ENCODE measurements around the gene CH25H.

Gene CH25H

DNA sequence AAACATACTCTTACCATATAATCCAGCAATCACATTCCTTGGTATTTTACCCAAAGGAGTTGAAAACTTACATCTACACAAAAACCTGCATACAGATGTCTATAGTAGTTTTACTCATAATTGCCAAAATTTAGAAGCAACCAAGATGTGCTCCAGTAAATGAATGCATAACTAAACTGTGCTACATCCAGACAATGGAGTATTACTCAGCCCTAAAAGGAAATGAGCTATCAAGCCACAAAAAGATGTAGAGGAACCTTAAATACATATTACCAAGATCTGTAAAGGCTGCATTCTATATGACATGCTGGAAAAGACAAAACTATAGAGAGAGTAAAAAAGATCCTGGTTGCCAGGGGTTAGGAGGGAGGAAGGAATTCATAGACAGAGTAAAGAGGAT is 21.8 kb upstream of the CH25H start:
- DNase-seq = no peak

DNA sequence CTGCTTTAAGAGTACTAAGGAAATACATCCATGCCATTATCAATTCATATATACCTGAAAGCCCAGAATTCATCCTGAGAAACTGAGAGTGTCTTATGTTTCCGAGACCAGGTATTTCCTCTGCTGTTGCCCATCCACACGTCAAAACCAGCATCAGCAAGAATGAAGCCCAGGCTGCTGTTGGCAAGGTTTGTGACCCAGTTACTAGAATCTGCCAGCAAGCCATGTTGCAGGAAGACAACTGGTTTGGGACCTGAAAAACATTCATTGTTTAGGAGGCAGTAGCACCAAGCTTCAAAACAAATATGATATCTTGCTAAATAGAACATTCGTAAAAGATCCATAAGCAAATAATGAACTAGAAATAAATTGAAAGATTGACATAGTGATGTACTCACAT is 21.0 kb upstream of the CH25H start:
- no peak for DNase-seq

DNA sequence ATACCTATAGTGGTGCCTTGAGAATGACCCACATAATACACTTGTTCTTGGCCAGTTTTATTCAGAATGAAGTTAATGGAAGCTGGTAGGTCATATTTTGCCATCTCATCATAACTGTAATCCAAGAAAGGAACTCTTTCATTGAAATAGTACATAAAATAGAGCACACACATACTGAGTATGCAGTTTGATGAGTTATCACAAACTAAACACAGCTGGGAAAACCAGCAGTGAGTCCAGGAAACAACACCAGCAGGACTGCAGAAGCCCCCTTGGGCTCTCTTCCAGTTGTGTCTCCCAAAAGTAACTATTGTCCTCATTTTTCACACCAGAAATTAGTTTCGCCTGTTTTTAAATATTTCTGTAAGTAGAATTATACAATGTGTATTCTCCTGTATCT is 19.8 kb upstream of the CH25H start:
- DNase-seq = no peak

- no peak for DNase-seq
Observed at GRCh38 chr10:89224739-89225443, 17.8 kb upstream of the CH25H start.

DNA sequence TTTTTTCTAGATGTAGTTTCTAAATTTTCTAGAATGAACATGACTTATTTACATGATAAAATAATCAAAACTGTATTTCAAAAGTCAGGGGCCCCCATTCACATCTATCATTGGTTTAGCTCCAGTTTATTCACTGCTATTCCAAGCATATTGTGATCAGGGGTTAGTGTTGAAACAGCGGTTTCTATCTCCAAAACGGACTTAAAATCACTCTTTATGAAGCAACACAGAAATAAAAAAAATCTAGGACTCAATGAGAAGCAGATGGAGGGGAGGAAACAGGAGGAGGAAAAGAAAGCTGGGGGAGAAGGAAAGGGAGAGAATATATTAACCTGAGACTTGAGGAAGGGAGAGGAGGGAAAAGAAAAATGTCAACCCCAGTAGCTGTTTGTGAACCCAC is 14.8 kb upstream of the CH25H start:
- no peak for DNase-seq

DNA sequence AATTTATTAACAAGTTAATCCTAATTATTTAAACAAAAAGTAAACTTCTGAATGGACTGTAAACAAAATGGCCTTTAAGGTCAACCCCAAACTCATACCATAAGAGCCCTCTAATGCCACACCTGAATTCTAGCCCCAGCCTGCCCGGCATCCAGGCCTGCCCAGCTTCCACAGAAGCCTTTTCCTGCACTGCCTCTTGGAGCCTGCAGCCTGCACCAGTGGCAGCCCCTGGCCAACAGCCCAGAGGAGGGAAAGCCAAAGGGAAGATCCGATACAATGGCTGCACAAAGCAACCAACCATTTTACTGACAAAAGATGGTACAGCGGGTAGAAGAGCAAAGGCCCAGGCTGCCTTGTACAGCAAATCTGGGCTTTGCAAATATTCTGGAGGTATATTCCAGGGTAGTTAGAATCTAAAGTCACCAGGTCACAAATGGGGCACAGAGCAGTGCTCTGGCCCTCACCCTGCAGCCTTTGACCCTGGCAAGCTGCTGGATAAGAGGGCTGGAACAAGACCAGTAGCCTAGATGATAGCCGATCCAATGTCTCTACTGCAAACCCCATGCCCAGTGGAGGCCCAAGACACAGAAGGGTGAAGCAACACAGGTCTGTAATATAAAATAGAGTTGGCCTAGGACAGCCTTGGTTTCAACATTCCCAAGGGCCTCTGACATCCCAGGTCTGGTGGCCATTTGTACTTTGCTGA is 12.5 kb upstream of the CH25H start:
- no peak for DNase-seq

DNA sequence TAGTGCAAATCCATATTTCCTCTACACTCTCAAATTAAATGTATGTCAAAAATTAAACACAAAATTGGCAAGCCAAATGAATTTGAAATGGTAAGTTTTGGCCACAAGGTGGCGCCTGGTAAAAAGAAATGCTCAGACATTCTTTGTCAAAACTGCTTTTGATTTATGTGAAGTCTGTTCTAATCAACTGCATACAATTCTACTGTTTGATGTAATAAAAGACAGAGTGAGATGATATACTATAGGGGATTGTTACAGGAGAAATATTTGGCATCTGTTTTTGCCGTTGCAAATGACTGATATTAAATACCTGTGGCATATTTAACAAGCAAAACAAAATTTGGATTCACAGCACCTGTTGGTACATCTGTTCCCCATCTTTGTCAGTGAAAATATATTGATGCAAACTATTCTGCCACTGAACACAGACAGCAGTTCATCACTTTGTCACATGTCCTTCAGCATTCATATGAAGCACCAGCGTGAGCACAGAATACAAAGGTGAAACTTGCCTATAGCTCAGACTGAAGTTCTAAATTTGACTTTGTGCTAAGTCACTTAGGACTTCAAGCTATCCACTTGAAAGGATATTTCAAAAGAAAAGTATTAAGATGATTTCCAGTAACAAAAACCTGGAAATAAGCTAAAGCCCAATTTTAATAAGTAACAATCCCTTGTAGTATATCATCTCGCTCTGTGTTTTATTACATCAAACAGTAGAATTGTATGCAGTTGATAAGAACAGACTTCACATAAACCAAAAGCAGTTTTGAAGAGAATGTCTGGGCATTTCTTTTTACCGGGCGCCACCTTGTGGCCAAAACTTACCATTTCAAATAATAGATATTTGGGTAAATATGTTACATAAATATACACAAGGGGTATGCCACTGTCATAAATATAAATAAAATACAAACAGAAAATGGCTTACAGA is 10.2 kb upstream of the CH25H start:
- peak; percentile 42 to 51 for DNase-seq

GRCh38 chr10:89216056-89216455 is 8.9 kb upstream of the CH25H start:
- DNase-seq = no peak

DNA sequence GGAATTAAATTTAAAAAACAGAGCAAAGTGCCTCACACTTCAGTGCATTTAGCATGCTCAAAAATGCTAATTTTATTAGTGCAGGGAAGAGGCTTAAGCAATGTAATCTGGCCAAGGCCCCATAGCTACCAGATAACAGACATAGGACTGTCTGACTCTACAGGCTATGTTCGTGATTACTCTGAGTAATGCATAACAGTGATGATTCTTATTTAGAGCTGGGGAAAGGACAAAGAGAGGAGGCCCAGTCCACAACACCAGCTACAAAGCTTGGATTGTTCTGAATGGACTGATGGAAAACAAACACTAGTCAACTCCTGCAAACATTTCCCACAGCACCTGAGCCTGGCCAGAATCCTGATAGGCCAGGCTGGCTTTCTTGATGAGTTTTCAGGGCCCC is 8.4 kb upstream of the CH25H start:
- DNase-seq = no peak

DNA sequence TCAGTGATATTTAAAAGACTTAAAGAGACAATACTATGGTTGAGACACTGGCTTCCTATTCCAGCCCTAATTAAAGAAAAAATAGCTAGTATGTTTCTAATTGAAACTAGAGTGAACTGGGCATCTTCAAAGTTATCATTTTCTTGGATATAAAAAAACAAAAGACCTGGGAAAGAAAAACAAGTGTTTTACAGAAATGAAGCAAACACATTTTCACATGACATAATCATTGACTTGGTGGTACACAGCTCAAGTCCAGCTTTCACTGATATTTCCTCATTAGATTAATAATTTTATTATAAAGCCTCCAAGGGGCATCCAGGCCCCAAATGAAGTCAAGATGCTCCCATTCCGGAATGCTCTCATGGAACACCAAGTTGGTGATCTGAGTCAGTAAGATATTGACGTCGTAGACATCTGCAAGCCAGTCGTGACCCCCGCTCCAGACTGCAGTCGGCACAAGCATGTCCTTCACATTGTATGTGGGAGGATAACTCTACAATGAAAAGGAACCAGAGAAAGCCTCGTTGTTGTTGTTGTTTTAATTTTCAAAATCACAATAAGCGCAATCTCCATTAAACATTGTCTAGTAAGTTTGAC is 7.5 kb upstream of the CH25H start:
- no peak for DNase-seq

DNA sequence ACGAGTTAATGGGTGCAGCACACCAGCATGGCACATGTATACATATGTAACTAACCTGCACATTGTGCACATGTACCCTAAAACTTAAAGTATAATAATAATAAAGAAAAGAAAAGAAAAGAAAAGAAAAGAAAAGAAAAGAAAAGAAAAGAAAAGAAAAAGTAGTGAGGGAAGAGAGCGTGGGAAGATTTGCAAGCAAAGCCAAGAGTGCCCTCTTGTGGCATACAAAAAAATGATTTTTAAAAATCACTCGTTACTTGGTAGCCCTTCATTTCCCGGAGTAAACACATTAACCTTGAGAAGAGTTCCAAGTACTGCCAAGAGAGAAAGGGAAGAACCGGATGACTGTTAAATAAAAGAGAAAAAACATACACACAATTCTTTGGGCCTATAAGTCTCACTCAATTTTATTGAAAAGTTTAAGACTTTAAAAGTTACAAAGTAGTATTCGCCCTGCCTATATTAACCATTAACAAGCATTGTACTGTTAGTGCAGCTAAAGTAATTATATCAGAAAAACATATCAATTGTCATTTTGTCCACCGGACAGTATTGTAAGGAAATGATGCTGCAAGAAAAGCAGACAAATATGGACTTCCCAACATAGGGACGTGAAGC is 6.2 kb upstream of the CH25H start:
- no peak for DNase-seq

- no peak for DNase-seq
Observed at GRCh38 chr10:89210794-89211425, 3.8 kb upstream of the CH25H start.

DNA sequence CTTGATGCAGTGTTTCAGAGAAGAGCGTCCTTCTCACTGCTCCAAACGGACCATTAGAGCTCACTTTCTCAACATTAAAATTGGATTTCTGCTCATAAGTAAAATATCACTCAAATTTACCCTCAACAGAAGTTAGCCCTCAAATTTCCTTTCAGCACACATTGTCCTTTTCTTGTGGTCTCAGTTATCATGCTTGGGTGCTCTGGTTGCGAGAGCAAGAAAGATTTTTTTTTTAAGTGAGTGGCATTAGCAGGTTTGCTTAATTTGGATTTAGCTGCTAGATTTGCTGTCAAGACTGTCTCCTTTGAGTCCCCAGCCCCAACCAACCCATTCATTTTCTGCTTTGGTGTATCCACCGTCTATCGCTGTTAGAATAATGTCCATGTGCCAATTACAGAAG is 2.6 kb upstream of the CH25H start:
- DNase-seq = no peak

- no peak for DNase-seq
Observed at GRCh38 chr10:89207801-89208551, 859 bp upstream of the CH25H start.

GRCh38 chr10:89206402-89207180 is 526 bp downstream of the CH25H start:
- DNase-seq = peak in 1 of 2 experiments; percentile 13

- DNase-seq = no peak
Observed at GRCh38 chr10:89204621-89205185, 2.4 kb downstream of the CH25H start.

GRCh38 chr10:89203237-89203636 is 3.9 kb downstream of the CH25H start:
- no peak for DNase-seq

DNA sequence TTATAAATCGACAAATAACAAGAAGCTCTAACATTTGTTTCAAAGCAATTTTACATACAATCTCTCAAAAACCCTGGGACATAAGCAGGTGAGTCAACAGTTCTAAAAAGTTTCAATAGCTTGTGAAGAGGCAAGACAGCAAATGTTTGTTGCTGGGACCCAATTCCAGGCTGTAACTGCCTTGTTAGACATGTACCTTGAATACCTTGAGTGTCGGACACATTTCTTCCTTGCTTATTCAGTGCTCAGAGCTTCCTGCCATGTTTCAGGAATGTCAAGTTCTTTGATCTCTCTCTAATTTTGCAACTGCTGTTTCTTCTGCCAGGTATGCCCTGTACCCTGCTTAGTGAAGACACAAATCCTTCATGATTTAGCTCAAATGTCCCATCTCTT is 5.1 kb downstream of the CH25H start:
- DNase-seq = no peak

- DNase-seq = no peak
Observed at GRCh38 chr10:89201345-89202032, 5.6 kb downstream of the CH25H start.

DNA sequence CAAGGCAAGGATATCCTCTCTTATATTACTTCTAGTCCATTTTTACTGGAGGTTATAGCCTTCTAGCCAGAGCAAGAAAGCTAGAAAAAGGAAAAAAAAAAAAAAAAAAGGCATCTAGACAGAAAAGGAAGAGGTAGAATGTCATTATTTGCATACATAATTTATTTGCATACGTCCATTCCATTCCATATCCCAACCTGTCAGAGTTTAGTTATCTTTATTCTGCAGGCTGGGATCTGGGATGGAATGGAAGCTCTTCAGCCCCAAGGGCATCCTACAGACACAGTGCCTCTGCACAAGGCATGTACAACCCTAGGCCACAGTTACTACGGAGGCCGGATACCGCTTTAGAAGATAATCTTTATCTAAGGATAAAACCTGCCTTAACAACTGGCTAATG is 9.6 kb downstream of the CH25H start:
- DNase-seq = no peak
